ENCODE data around the gene KIF26B.

KIF26B gene

DNA sequence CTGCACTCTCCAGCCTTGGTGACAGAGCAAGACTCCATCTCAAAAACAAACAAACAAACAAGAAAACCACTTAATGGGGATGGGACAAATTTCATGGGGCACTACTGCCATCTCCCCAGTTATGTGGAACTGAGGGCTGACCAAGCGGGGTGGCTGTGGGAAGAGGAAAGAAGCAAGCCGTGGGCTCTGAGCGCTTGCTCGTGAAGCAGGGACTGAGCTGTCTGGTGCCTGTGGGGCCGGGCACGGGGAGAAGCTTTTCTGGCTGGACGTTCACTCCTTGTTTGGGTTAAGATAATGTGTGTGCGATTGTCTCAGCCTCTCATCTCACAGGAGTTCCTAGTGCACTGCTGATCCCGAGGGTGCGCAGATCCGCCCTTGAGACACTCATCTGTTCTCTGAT, 22.0 kb upstream of the KIF26B start:
- no peak for DNase-seq (ENCODE audit: low read depth)

DNA sequence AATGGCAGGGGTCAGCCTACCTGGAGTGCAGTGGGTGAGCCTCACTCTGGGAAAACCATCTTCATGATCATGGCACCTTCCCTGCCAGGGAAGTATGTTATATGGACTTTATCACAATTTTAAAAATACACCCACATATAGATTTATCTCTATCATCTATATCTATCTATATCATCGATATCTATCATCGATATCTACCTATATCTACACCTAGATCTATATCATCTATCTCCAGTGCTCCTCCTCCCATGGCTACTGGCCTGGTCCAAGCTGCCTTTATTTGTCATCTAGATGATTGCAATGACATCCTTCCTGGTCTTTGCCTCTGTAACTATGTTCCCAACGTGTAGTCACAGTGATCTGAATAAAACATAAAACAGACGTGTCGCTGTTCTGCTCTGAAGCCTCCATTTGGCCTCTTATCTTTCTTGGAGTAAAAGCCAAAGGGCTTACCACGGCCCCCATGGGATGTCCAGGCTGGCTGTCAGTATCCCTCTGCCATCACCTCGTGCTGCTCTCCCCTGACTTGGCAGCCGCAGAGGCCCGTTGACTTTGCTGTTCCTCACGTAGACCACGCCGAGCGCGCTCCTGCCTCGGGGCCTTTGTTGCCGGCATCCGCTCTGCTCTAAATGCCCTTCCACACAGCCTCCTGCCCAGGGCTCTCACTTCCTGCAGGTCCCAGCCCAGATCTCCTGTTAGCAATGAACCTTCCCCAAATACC, 20.6 kb upstream of the KIF26B start:
- DNase-seq (ENCODE audit: low read depth), result no peak

DNA sequence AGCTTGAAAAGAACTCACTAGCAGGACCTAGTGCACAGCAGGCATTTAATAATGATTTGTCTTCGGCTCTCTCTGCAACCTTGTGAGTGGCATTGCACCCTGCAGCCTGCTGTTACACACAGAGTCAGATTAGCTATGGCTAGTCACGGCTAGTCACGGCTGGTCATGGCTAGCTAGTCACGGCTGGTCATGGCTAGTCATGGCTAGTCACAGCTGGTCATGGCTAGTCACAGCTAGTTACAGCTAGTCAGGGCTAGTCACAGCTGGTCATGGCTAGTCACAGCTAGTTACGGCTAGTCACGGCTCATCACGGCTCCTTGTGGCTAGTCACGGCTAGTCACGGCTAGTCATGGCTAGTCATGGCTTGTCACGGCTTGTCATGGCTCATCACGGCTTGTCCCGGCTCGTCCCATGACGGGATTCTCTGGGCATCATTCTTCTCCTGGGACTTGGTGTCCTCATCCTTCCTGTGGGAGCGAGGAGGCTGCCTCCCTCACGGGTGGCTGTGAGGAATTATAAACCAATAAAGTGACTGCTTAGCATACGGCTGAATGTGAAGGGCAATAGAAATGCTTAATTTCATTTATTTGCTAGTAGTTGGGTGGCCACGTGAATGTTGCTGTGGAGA, 12.5 kb upstream of the KIF26B start:
- DNase-seq (ENCODE audit: low read depth), result no peak

- DNase-seq (ENCODE audit: low read depth), result no peak
Observed at GRCh38 chr1:245142976-245143375, 11.8 kb upstream of the KIF26B start.

DNA sequence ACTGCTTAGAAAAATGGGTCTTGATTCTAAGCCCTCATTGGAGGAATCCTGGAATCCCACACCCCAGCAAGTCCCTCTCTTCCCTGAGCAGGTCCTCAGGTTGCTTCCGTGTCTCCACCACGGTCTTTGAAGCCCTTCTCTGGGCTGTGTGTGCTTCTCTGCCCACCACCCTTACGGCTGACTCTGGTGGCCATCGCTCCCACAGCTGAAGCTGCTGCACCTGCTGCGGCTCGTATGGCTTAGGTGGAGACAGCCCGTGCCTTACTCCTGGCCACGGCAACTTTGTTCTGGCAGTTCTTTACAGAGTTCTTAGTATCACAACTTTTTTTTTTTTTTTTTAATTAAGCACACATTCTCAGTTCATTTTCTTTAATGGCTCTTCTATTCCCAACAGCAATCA, 10.9 kb upstream of the KIF26B start:
- no peak for DNase-seq (ENCODE audit: low read depth)

DNA sequence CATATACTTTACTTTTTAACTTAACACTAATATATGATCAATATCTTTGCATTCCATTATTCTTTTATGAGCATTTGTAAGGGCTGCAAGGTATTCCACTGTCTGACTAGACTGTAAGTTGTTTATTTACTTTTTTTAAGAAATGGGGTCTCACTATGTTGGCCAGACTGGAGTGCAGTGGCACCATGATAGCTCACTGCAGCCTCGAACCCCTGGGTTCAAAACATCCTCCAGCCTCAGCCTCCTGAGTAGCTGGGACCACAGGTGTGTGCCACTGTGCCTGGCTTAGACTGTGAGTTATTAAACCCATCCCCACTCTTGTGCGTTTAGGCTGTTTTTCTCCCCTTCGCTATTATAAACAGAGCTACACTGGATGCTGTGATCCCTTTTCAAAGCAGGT, 6.7 kb upstream of the KIF26B start:
- DNase-seq (ENCODE audit: low read depth), result no peak

GRCh38 chr1:245148861-245149260, 5.9 kb upstream of the KIF26B start:
- no peak for DNase-seq (ENCODE audit: low read depth)

DNA sequence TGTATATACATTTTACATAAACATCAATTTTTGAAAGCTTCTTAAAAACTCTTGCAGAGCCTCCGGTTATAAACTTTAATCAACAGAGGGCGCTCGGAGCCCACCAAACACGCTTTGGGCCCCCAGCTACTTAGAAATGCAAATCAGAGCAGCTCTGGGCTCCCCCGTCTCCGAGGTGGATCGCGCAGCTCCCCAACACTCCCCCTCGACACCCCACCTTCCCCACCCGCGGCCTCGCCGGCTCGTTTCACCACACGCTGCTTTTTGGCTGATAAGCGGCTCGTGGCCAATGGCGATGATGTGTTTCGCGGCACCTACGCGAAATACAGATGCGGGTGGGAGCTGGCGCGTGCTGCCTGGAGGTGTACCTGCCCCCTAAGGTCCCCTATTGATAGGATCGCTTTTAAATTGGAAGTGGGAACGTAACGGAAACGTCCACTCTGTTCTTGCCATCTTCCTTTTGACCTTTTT, 1.7 kb upstream of the KIF26B start:
- peak; percentile 33 for DNase-seq (ENCODE audit: low read depth)

GRCh38 chr1:245153552-245154428, 995 bp upstream of the KIF26B start:
- no peak for DNase-seq (ENCODE audit: low read depth)

DNA sequence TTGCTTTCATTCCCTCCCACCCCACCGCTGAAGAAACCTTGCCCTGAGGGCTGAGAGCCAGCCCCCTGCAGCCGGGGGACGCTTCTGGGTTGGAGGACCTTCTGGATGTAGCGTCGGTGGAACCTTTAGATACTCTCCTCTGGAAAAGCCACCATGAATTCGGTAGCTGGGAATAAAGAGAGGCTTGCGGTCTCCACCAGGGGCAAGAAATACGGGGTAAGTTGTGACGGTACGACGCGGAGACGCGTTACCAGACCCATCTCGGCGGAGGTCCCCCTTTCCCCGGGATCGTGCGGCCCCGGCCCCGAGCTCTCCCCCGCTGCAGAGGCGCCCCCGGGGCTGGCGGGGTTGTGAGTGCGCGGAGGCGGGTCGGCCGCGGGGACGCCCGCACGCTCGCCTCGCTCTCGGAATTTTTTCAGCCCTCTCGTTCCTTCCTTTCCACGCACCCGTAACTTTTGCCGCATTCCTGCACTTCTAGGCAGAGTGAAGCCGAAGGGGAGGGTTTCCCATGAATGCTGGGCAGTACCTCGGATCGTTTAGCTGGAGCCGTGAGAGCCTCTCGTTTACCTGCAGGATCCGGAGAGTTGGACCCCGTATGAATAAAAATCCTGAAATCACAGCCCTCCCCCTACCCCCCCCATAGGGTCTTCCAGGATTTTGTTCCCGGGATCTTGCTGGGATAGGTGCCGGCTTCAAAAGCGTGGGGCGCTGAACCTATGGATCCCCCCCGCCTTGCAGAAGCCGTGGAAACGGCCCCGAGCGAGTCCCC, 671 bp downstream of the KIF26B start:
- no peak for DNase-seq (ENCODE audit: low read depth)

GRCh38 chr1:245156041-245156735, 1.4 kb downstream of the KIF26B start:
- DNase-seq (ENCODE audit: low read depth), result peak; percentile 52

DNA sequence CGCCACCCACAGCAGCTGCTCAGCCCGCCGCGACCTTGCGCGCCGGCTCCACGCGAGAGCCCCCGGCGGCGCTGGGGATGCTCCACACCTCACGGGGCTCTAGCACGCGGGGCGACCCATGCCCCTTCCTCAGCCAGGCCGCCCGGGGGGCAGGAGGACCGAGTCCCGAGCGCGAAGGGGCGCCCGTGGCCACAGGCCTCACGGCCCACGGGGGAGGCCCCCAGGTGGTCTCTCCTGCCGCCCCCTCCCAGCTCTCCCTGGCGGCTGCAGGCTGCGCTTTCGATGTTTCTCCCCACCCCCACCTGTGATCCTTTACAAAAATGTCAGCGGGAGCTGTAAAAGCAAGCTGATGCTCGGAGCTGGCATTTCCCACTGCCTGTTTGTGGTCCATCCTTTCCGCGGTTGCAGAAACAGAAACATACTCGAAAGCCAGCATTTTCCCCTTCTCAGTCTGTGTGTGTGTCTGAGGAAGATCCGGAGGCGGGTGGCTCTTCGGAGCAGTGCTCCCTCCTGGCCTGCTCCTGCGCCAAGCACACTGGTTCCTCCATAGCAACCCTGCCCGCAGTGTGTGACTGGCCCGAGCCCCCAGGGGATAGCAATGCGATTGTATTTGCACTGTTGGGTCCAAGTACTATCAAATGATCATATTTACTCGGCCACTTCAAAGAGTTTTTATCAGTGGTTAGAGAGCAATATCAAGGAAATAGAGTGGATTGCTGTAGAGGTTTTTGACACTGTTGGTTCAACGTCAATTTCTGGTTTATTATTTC, 2.1 kb downstream of the KIF26B start:
- DNase-seq (ENCODE audit: low read depth), result no peak

DNA sequence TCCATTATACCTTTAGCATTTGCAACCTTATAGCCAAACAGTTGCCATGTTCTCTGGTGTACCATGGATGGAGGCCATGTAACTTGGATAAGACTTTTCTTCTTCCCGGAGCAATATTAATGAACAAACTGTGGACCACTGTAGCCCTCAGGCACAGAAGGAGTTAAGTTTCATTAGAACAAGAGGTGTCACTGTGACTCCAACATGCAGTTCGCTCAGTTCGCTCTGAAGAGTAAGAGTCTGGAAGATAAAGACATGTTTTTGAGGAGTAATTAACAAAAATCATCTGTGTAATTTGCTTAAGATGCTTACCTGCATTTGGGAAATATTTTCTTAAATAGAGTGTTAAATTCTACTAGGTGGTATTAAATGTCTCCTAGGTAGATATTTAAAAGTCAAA, 4.1 kb downstream of the KIF26B start:
- DNase-seq (ENCODE audit: low read depth), result no peak

DNA sequence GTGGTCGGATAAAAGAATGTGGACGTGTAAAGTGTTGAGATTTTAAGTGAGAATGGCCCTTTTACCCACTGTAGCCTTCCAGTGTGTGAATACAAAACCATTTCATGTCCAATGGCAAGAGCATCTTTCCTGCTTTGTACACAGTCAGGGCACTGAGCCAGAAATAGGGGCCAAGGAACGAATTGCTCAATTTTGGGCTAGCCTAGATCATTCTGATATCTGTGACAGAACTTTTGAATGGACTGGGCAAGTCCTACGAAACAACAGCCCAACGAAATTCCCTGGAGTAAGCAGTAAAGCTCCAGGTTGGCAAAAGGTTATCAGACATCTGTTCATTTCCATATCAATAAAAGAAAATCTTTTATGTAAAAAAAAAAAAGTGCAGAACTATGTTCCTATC, 5.5 kb downstream of the KIF26B start:
- no peak for DNase-seq (ENCODE audit: low read depth)

DNA sequence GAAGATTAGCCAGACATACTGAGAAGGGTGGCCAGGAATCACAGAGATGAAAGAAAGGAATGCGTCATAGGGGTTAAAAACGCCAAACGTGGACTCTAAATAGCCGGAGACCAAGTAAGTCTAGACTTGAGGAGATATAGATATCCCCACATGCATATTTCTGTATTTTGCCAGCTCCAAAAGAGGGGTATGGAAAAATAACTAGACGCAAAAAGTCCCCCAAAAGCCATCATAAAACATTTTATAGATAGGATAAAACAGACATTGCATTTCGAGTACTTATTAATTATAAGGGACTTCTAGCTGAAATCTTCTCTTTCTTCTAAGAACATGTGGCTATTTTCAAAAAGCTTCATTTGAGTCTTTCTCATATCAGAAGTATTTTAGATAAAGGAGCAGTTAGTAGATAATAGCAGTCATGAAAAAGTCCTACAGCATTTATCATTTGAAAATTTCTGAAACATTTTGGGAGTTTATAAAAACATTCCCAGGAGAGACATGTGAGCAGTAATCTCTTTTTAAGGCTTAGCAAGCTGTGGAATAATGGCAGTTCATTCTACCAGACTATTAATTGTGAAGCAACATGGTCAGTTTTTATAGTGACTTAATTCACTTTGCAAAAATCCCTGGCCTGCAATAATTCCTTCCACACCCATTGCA, 6.1 kb downstream of the KIF26B start:
- DNase-seq (ENCODE audit: low read depth), result no peak

GRCh38 chr1:245161866-245162265, 7.1 kb downstream of the KIF26B start:
- DNase-seq (ENCODE audit: low read depth), result no peak

- no peak for DNase-seq (ENCODE audit: low read depth)
Observed at GRCh38 chr1:245166471-245166885, 11.7 kb downstream of the KIF26B start.

- DNase-seq (ENCODE audit: low read depth), result no peak
Observed at GRCh38 chr1:245168086-245168485, 13.3 kb downstream of the KIF26B start.

GRCh38 chr1:245168906-245169305, 14.1 kb downstream of the KIF26B start:
- no peak for DNase-seq (ENCODE audit: low read depth)

DNA sequence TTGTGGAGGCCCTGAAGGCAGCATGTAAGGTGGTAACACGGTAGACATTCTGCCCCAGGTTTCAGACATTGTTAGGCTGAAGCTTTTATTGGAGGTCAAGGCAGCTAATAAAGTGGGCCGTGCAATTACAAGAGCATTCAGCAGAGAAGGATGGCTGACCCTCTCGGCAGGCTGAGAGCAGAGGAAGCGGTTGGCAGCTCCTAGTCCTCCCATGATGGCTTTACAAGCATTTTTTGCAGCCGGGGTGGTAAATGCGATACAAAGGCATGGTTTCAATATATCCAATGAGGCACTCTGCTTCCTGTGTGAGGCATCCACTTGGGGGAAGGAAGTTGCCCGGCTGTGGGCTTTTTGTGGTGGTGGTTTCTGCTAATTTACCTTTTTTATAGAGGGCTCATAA, 14.6 kb downstream of the KIF26B start:
- no peak for DNase-seq (ENCODE audit: low read depth)
